Neuronal stem cell (in vitro differentiated cells): ENCODE results near the gene TCIRG1.

Experiments used
- DNase-seq: peaks from one replicate; pipeline ENCODE4 v3.0.0-alpha.2; 2013; ENCODE audit warnings: low spot score
- H2AFZ ChIP-seq: one replicate; pipeline ENCODE4 v1.6.1; 2013; ENCODE audit warnings: mild to moderate bottlenecking, low read length, inconsistent platforms
- H2AK5ac ChIP-seq: 2 replicates; pipeline ENCODE4 v1.6.1; 2013; ENCODE audit warnings: low read depth, mild to moderate bottlenecking, inconsistent platforms, low read length, moderate library complexity, mixed read lengths
- H2BK120ac ChIP-seq: 2 replicates; pipeline ENCODE4 v1.6.1; 2013; ENCODE audit warnings: low read depth, mild to moderate bottlenecking, inconsistent platforms, low read length, moderate library complexity, mixed read lengths
- H2BK12ac ChIP-seq: one replicate; pipeline ENCODE4 v1.6.1; 2013; ENCODE audit warnings: low read length, inconsistent platforms
- H2BK15ac ChIP-seq: 2 replicates; pipeline ENCODE4 v1.6.1; 2013; ENCODE audit warnings: mild to moderate bottlenecking, low read length, inconsistent platforms, mixed read lengths
- H2BK5ac ChIP-seq: one replicate; pipeline ENCODE4 v1.6.1; 2013; ENCODE audit warnings: inconsistent platforms, mild to moderate bottlenecking, low read length, moderate library complexity
- H3K14ac ChIP-seq: one replicate; pipeline ENCODE4 v1.6.1; 2013; ENCODE audit warnings: low read length, inconsistent platforms
- H3K18ac ChIP-seq: 2 replicates; pipeline ENCODE4 v1.6.1; 2013; ENCODE audit warnings: low read length, inconsistent platforms
- H3K23ac ChIP-seq: 2 replicates; pipeline ENCODE4 v1.6.1; 2013; ENCODE audit warnings: low read depth, mild to moderate bottlenecking, mixed read lengths, low read length, inconsistent platforms; ENCODE audit not compliant: poor library complexity
- H3K27ac ChIP-seq: replicated peaks from 3 replicates; pipeline ENCODE4 v1.5.1; 2013; ENCODE audit warnings: low read length, inconsistent platforms
- H3K27me3 ChIP-seq, 3 experiments: 2 replicates each; pipeline ENCODE4 v1.6.1; 2013; ENCODE audit warnings: low read length in 3 of 3, mild to moderate bottlenecking in 2 of 3, inconsistent platforms in 1 of 3, low read depth in 1 of 3, mixed read lengths in 1 of 3, moderate library complexity in 1 of 3; ENCODE audit not compliant: control insufficient read depth in 3 of 3, insufficient read depth in 3 of 3
- H3K36me3 ChIP-seq, 2 donors: replicated peaks in 1 of 2; 2 replicates each; pipeline ENCODE4 v1.6.1; 2013; ENCODE audit warnings: low read length in 2 of 2; ENCODE audit not compliant: control insufficient read depth in 2 of 2, insufficient read depth in 2 of 2
- H3K4ac ChIP-seq: 2 replicates; pipeline ENCODE4 v1.6.1; 2013; ENCODE audit warnings: inconsistent platforms, mild to moderate bottlenecking, low read length, moderate library complexity
- H3K4me1 ChIP-seq, 2 donors: 1 replicate in 1 of 2; 2 replicates in 1 of 2; pipeline ENCODE4 v1.6.1; 2013; ENCODE audit warnings: low read length in 2 of 2, low read depth in 1 of 2; ENCODE audit not compliant: control insufficient read depth in 2 of 2, insufficient read depth in 1 of 2
- H3K4me2 ChIP-seq: one replicate; pipeline ENCODE4 v1.6.1; 2013; ENCODE audit warnings: mild to moderate bottlenecking, low read length, inconsistent platforms; ENCODE audit not compliant: insufficient read depth, poor library complexity, severe bottlenecking
- H3K4me3 ChIP-seq, 2 donors: 2 replicates each; pipeline ENCODE4 v1.5.1; 2013; ENCODE audit warnings: low read length in 2 of 2, mild to moderate bottlenecking in 2 of 2, inconsistent platforms in 1 of 2, moderate library complexity in 1 of 2
- H3K79me1 ChIP-seq: one replicate; pipeline ENCODE4 v1.6.1; 2013; ENCODE audit warnings: low read depth, mild to moderate bottlenecking, inconsistent platforms, low read length, moderate library complexity
- H3K9ac ChIP-seq: one replicate; pipeline ENCODE4 v1.6.1; 2013; ENCODE audit warnings: mild to moderate bottlenecking, low read depth, low read length, inconsistent platforms; ENCODE audit not compliant: poor library complexity
- H3K9me3 ChIP-seq, 2 donors: replicated peaks in 1 of 2; 2 replicates each; pipeline versions ENCODE3 to v1.6.1; 2013; ENCODE audit warnings: low read length in 2 of 2, mild to moderate bottlenecking in 2 of 2, inconsistent platforms in 1 of 2, low read depth in 1 of 2, mixed read lengths in 1 of 2, moderate library complexity in 1 of 2; ENCODE audit not compliant: control insufficient read depth in 2 of 2, insufficient read depth in 1 of 2
- H4K8ac ChIP-seq: one replicate; pipeline ENCODE4 v1.6.1; 2013; ENCODE audit warnings: low read depth, mild to moderate bottlenecking, inconsistent platforms, low read length, moderate library complexity
- H4K91ac ChIP-seq: one replicate; pipeline ENCODE4 v1.6.1; 2013; ENCODE audit warnings: low read length, low read depth, mild to moderate bottlenecking, inconsistent platforms; ENCODE audit not compliant: poor library complexity
- WGBS, 2 donors: extraction: QIAGEN DNeasy Blood & Tissue Kit; methylation state at CpG; one replicate each; pipeline ENCODE4 v1.1.7; 2013; ENCODE audit warnings: missing lambda C conversion rate in 2 of 2, mixed read lengths in 1 of 2; ENCODE audit not compliant: insufficient read length in 2 of 2, insufficient replicate concordance in 1 of 2; ENCODE audit errors: extremely low coverage in 2 of 2; 5-methylcytosine and 5-hydroxymethylcytosine counted together

TCIRG1 gene

GRCh38 chr11:68071281-68072048 lies 32.6 kb downstream of the TCIRG1 start:
- WGBS, 2 donors, result no CpG with 5 or more reads among the region's 3 CpGs
- no peak for DNase-seq

GRCh38 chr11:68074584-68075352 lies 35.9 kb downstream of the TCIRG1 start:
- Histone ChIP-seq H3K18ac (no peak overlapping the region), H4K8ac (no peak overlapping the region)

More at GRCh38 chr11:68071281-68072048, 32.6 kb downstream of the TCIRG1 start:
- no peak overlapping the region for H3K9ac ChIP-seq
- H3K14ac ChIP-seq, result no peak overlapping the region
- no peak overlapping the region for H3K18ac ChIP-seq
- no peak overlapping the region for H2BK15ac ChIP-seq
- H3K4me1 ChIP-seq, result peaks cover 0 to 12% of the 10 kb centered on the region in 2 donors
- no peak overlapping the region for H2AFZ ChIP-seq
- peaks cover 21 to 97% of the 10 kb centered on the region in 2 donors for H3K36me3 ChIP-seq
- peak overlapping the region; percentile 27 for H4K91ac ChIP-seq
- no peaks in the 10 kb centered on the region for H3K79me1 ChIP-seq
- no peak overlapping the region for H2AK5ac ChIP-seq
- no peaks in the 10 kb centered on the region for H3K9me3 ChIP-seq
- no peak overlapping the region for H2BK12ac ChIP-seq
- no peak overlapping the region for H3K4me3 ChIP-seq
- H3K27ac ChIP-seq, result no peak overlapping the region
- no peaks in the 10 kb centered on the region for H3K27me3 ChIP-seq
- H3K23ac ChIP-seq, result no peak overlapping the region
- no peak overlapping the region for H4K8ac ChIP-seq
- no peak overlapping the region for H3K4ac ChIP-seq
- H3K4me2 ChIP-seq, result no peak overlapping the region
- no peak overlapping the region for H2BK120ac ChIP-seq
- H2BK5ac ChIP-seq, result no peak overlapping the region

GRCh38 chr11:68076371-68077042 lies 37.7 kb downstream of the TCIRG1 start:
- no peak overlapping the region for H3K27ac ChIP-seq
- peaks cover 13 to 83% of the 10 kb centered on the region in 2 donors for H3K36me3 ChIP-seq
- no peak for DNase-seq
- no peak overlapping the region for H3K9ac ChIP-seq
- H3K4me2 ChIP-seq, result no peak overlapping the region
- H3K23ac ChIP-seq, result no peak overlapping the region
- no peaks in the 10 kb centered on the region for H3K9me3 ChIP-seq
- H3K4me3 ChIP-seq, result no peak overlapping the region
- no peaks in the 10 kb centered on the region for H3K27me3 ChIP-seq
- no peak overlapping the region for H2BK12ac ChIP-seq
- H3K18ac ChIP-seq, result no peak overlapping the region
- no peak overlapping the region for H2BK120ac ChIP-seq
- H2AK5ac ChIP-seq, result no peak overlapping the region
- no peak overlapping the region for H2AFZ ChIP-seq
- peaks cover 3% of the 10 kb centered on the region for H3K79me1 ChIP-seq
- no CpG with 5 or more reads among the region's 11 CpGs for WGBS, 2 donors
- H4K8ac ChIP-seq, result no peak overlapping the region
- H3K4ac ChIP-seq, result no peak overlapping the region
- no peak overlapping the region for H2BK5ac ChIP-seq
- no peaks in the 10 kb centered on the region for H3K4me1 ChIP-seq
- H4K91ac ChIP-seq, result no peak overlapping the region
- no peak overlapping the region for H2BK15ac ChIP-seq
- no peak overlapping the region for H3K14ac ChIP-seq

More at GRCh38 chr11:68074584-68075352, 35.9 kb downstream of the TCIRG1 start:
- DNase-seq, result no peak
- Histone ChIP-seq H3K9me3 (no peaks in the 10 kb centered on the region), H2BK12ac (no peak overlapping the region), H3K27me3 (no peaks in the 10 kb centered on the region), H3K4me3 (no peak overlapping the region), H3K36me3 (peaks cover 14 to 84% of the 10 kb centered on the region in 2 donors), H3K4me2 (no peak overlapping the region), H3K4me1 (no peaks in the 10 kb centered on the region), H4K91ac (no peak overlapping the region), H2AK5ac (no peak overlapping the region), H3K23ac (no peak overlapping the region), H3K9ac (no peak overlapping the region), H2BK120ac (no peak overlapping the region), H3K14ac (no peak overlapping the region), H3K27ac (no peak overlapping the region), H2BK5ac (no peak overlapping the region), H3K79me1 (peaks cover 3% of the 10 kb centered on the region), H2AFZ (no peak overlapping the region), H2BK15ac (no peak overlapping the region), H3K4ac (no peak overlapping the region)
- WGBS, 2 donors, result no CpG with 5 or more reads among the region's 10 CpGs
